K562 (cell line): Measurements from ENCODE around the gene GET4. TPM values are rescaled to one million over a fixed set of nuclear protein-coding genes. Genes with fewer than 3 reads are reported as not detected.

Experiments used
- ATAC-seq: fragments of 200-7000 bp; cut with Tn5 transposase; 3 replicates; pipeline ENCODE4 v1.9.1; 2020; ENCODE audit warnings: moderate library complexity
- BruUV-seq: library from RNA; stranded (reverse); fragments of 400-500 nt; replicated peaks from 2 replicates; lab custom pipeline; 2021; lab: Mats Ljungman, UMichigan
- CTCF ChIA-PET: fragments of 300-600 bp; formaldehyde crosslinking; extraction: SDS; loops from one replicate; lab custom pipeline; 2021; ENCODE audit warnings: low intra/inter-chr PET ratio; lab: Yijun Ruan, JAX
- POLR2A ChIA-PET: fragments of 300-600, 350-650 bp; sonication (Branson Sonifier 250); formaldehyde crosslinking; extraction: SDS; loops from one replicate; lab custom pipeline; 2021; ENCODE audit warnings: antibody characterized with exemption, inconsistent platforms; lab: Yijun Ruan, JAX
- DNase-seq, 4 experiments: peaks; one replicate each; pipeline versions ENCODE4 v3.0.0 to v3.0.0-alpha.2; 2011 to 2018; ENCODE audit warnings: low spot score in 3 of 4, mixed read lengths in 3 of 4; ENCODE audit errors: extremely low read depth in 1 of 4
- FAIRE-seq: peaks from 2 replicates; lab custom pipeline; 2011; peaks lifted over from hg19 to GRCh38; lab: Jason Lieb, UNC
- H2AFZ ChIP-seq: 2 replicates; pipeline ENCODE4 v1.6.0; 2011; ENCODE audit warnings: low read depth, low read length, control low read depth, inconsistent platforms
- H3K27ac ChIP-seq: fragments of 200-600 bp; 3 replicates; pipeline ENCODE4 v1.8.0; 2011; ENCODE audit warnings: low read depth, mild to moderate bottlenecking, control low read depth, inconsistent platforms, low read length, moderate library complexity, mixed read lengths; ENCODE audit errors: extremely low read depth
- H3K27me3 ChIP-seq, 2 experiments: fragments of 300-600 bp in 1 of 2; 2 replicates in 1 of 2; 3 replicates in 1 of 2; pipeline versions ENCODE4 v1.6.0 to v1.8.0; 2011; ENCODE audit warnings: inconsistent platforms in 2 of 2, low read length in 2 of 2, mild to moderate bottlenecking in 1 of 2, mixed read lengths in 1 of 2, moderate library complexity in 1 of 2; ENCODE audit not compliant: control insufficient read depth in 2 of 2, insufficient read depth in 2 of 2
- H3K36me3 ChIP-seq: fragments of 300-600 bp; 3 replicates; pipeline ENCODE4 v1.8.0; 2011; ENCODE audit warnings: mild to moderate bottlenecking, low read length, inconsistent platforms; ENCODE audit not compliant: control insufficient read depth, insufficient read depth
- H3K4me1 ChIP-seq, 2 experiments: fragments of 200-600 bp in 1 of 2; replicated peaks in 1 of 2; 2 replicates in 1 of 2; 3 replicates in 1 of 2; pipeline versions ENCODE4 v1.5.1 to v1.8.0; 2011; ENCODE audit warnings: inconsistent platforms in 2 of 2, low read length in 2 of 2, mild to moderate bottlenecking in 1 of 2, mixed read lengths in 1 of 2, moderate library complexity in 1 of 2; ENCODE audit not compliant: control insufficient read depth in 2 of 2, insufficient read depth in 2 of 2
- H3K4me2 ChIP-seq: 2 replicates; pipeline ENCODE4 v1.6.1; 2011; ENCODE audit warnings: low read length, control low read depth, inconsistent platforms, mixed read lengths; ENCODE audit not compliant: insufficient read depth
- H3K4me3 ChIP-seq: fragments of 200-600 bp; sonication (generic), shearing (Covaris generic); 2 replicates; pipeline ENCODE4 v1.5.1; 2016; ENCODE audit warnings: control low read depth, inconsistent platforms
- H3K79me2 ChIP-seq: fragments of 200-600 bp; 3 replicates; pipeline ENCODE4 v1.8.0; 2011; ENCODE audit warnings: low read length, inconsistent platforms; ENCODE audit not compliant: control insufficient read depth, insufficient read depth
- H3K9ac ChIP-seq, 2 experiments: 2 replicates each; pipeline versions ENCODE4 v1.6.0 to v1.6.1; 2011; ENCODE audit warnings: low read depth in 2 of 2, low read length in 2 of 2, control low read depth in 1 of 2, inconsistent platforms in 1 of 2, mild to moderate bottlenecking in 1 of 2, mixed read lengths in 1 of 2; ENCODE audit not compliant: insufficient read depth in 1 of 2
- H3K9me1 ChIP-seq: one replicate; pipeline ENCODE4 v1.6.0; 2011; ENCODE audit warnings: inconsistent platforms, mild to moderate bottlenecking, low read length, moderate library complexity; ENCODE audit not compliant: control insufficient read depth, insufficient read depth
- H3K9me3 ChIP-seq: replicated peaks from 2 replicates; pipeline ENCODE4 v1.5.1; 2011; ENCODE audit warnings: low read depth, low read length, inconsistent platforms; ENCODE audit not compliant: control insufficient read depth, insufficient read depth
- H4K20me1 ChIP-seq: replicated peaks from 2 replicates; pipeline ENCODE4 v1.6.1; 2011; ENCODE audit warnings: low read length, inconsistent platforms, mixed read lengths; ENCODE audit not compliant: control insufficient read depth, insufficient read depth
- CSDE1 ChIP-seq, 2 experiments: fragments of 450-650 bp; IDR thresholded peaks; 2 replicates each; pipeline ENCODE4 v1.6.1; 2016; ENCODE audit warnings: mild to moderate bottlenecking in 1 of 2
- IRF1 ChIP-seq: sonication (generic); formaldehyde crosslinking; IDR thresholded peaks from 2 replicates; pipeline ENCODE4 v1.8.0; 2022; ENCODE audit warnings: missing genetic modification reagents, mild to moderate bottlenecking, borderline replicate concordance
- MXI1 ChIP-seq: IDR thresholded peaks from 2 replicates; pipeline ENCODE4 v1.6.1; 2011; ENCODE audit warnings: low read depth, mild to moderate bottlenecking, improper control_type of control experiment, low read length
- POLR2G ChIP-seq: fragments of 200-400 bp; formaldehyde crosslinking; IDR thresholded peaks from 2 replicates; pipeline ENCODE4 v1.6.1; 2017; ENCODE audit warnings: low read depth, mild to moderate bottlenecking, antibody characterized with exemption, low read length, moderate library complexity
- POU5F1 ChIP-seq: fragments of 150-350 bp; IDR thresholded peaks from 2 replicates; pipeline ENCODE4 v1.6.1; 2014; ENCODE audit warnings: borderline replicate concordance, low read length, low read depth, mild to moderate bottlenecking; ENCODE audit not compliant: partially characterized antibody
- RBFOX2 ChIP-seq: fragments of 200-400 bp; formaldehyde crosslinking; IDR thresholded peaks from 2 replicates; pipeline ENCODE4 v1.6.1; 2017; ENCODE audit warnings: low read depth, mild to moderate bottlenecking, low read length, moderate library complexity
- ZNF165 ChIP-seq: fragments of 250-450 bp; sonication (Bioruptor Pico); IDR thresholded peaks from 2 replicates; pipeline ENCODE4 v1.4.0; 2020; ENCODE audit warnings: borderline replicate concordance
- ZNF3 ChIP-seq: fragments of 250-450 bp; sonication (Bioruptor Pico); IDR thresholded peaks from 2 replicates; pipeline ENCODE4 v1.5.0; 2021; ENCODE audit warnings: mild to moderate bottlenecking, moderate library complexity
- WGBS: fragments of 100-300 bp; shearing (Covaris generic); methylation state at CpG from one replicate; pipeline ENCODE4 v1.1.6; 2016; ENCODE audit warnings: low coverage, mixed read lengths; ENCODE audit not compliant: insufficient coverage; ENCODE audit errors: missing lambda C conversion rate; 5-methylcytosine and 5-hydroxymethylcytosine counted together
- in situ Hi-C: fragments of 300-500 bp; cut with MboI; formaldehyde crosslinking; loops from 4 replicates; pipeline ENCODE4 v1.15.0; 2018; ENCODE audit warnings: inconsistent platforms, mixed read lengths
- intact Hi-C: fragments of 100-400 bp; cut with micrococcal nuclease; formaldehyde crosslinking; loops from 2 replicates; pipeline ENCODE4 v1.14.2; 2022
- polyA plus RNA-seq, 8 experiments: library from polyadenylated mRNA; depleted of rRNA in 4 of 8; stranded (reverse) in 5 of 8; unstranded in 3 of 8; fragments of >200 nt; fragmentation: Nextera tagmentation in 2 of 8; fragmentation: Illumina TruSeq in 1 of 8; extraction: Ambion mirVana in 2 of 8; extraction: Trizol in 1 of 8; gene quantifications; 2 replicates each; pipeline versions ENCODE4 v1.2.1 to v1.2.3, GENCODE V29; 2011 to 2014; ENCODE audit warnings: inconsistent platforms in 1 of 8, missing spikeins in 1 of 8
- total RNA-seq, 7 experiments: library from RNA; depleted of rRNA in 6 of 7; stranded (reverse); fragments of >200 nt in 6 of 7; fragmentation: Illumina TruSeq in 2 of 7; extraction: Trizol in 2 of 7; gene quantifications; 2 replicates each; pipeline versions ENCODE4 v1.2.1 to v1.2.3, GENCODE V29; 2011 to 2021; ENCODE audit warnings: low replicate concordance in 1 of 7
- TF ChIP-seq, protein P1 (sequence below), 2 experiments: fragments of 450-650 bp; IDR thresholded peaks; 2 replicates each; pipeline ENCODE4 v1.6.1; 2018; ENCODE audit warnings: mild to moderate bottlenecking in 2 of 2, low read depth in 1 of 2; ENCODE audit not compliant: partially characterized antibody in 2 of 2

Gene GET4
- total and polyA plus RNA-seq, 9 of the 15 experiments (the other 6 are each of a cell fraction or from before 2014, with no cell fraction given) = 0.99 to 122 (median 40.4) TPM

- TF ChIP-seq, protein P1, sequence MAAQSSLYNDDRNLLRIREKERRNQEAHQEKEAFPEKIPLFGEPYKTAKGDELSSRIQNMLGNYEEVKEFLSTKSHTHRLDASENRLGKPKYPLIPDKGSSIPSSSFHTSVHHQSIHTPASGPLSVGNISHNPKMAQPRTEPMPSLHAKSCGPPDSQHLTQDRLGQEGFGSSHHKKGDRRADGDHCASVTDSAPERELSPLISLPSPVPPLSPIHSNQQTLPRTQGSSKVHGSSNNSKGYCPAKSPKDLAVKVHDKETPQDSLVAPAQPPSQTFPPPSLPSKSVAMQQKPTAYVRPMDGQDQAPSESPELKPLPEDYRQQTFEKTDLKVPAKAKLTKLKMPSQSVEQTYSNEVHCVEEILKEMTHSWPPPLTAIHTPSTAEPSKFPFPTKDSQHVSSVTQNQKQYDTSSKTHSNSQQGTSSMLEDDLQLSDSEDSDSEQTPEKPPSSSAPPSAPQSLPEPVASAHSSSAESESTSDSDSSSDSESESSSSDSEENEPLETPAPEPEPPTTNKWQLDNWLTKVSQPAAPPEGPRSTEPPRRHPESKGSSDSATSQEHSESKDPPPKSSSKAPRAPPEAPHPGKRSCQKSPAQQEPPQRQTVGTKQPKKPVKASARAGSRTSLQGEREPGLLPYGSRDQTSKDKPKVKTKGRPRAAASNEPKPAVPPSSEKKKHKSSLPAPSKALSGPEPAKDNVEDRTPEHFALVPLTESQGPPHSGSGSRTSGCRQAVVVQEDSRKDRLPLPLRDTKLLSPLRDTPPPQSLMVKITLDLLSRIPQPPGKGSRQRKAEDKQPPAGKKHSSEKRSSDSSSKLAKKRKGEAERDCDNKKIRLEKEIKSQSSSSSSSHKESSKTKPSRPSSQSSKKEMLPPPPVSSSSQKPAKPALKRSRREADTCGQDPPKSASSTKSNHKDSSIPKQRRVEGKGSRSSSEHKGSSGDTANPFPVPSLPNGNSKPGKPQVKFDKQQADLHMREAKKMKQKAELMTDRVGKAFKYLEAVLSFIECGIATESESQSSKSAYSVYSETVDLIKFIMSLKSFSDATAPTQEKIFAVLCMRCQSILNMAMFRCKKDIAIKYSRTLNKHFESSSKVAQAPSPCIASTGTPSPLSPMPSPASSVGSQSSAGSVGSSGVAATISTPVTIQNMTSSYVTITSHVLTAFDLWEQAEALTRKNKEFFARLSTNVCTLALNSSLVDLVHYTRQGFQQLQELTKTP (IDR thresholded peaks at IDR 0.05; ENCODE audit: low read depth in 1 of 2, partially characterized antibody in 2 of 2) = no peak
- TF ChIP-seq ZNF3 (CRISPR knock-in tag) (no peak), ZNF165 (CRISPR knock-in tag) (no peak)
Observed at GRCh38 chr7:877312-878232, 1.2 kb downstream of the GET4 start (continued).

- Histone ChIP-seq H3K27ac (no peak overlapping the region; the same call in 2 of the 3 replicates), H3K4me3 (no peak overlapping the region), H3K36me3 (peaks cover 53% of the 10 kb centered on the region; the same call in 2 of the 3 replicates), H4K20me1 (peaks cover 40% of the 10 kb centered on the region), H2AFZ (no peak overlapping the region), H3K9me3 (no peaks in the 10 kb centered on the region; the same call in 1 of the 2 replicates), H3K9ac (peak overlapping the region in 1 of 2 experiments; percentile 77; a peak in 2 of 4 replicates), H3K9me1 (no peaks in the 10 kb centered on the region), H3K4me2 (no peak overlapping the region), H3K4me1 (peaks cover 25 to 51% of the 10 kb centered on the region in 2 experiments), H3K27me3 (no peaks in the 10 kb centered on the region; a peak in 1 of 5 replicates), H3K79me2 (peaks cover 81% of the 10 kb centered on the region)
- in situ Hi-C loops (no loop called here), intact Hi-C loops (no loop called here)
- CTCF ChIA-PET = no interaction called here
- no peak for DNase-seq
- POLR2A ChIA-PET = interaction anchor here (1.0 kb wide), 1 partner anchor 62 kb away, joined by 3 read pairs; no protein-coding TSS in a partner anchor
- BruUV-seq = no TSS peak
- no peak for FAIRE-seq
- 95% methylated on average over 15 of the region's 15 CpGs for WGBS
- no peak for TF ChIP-seq CSDE1 (IDR thresholded peaks at IDR 0.05)
- no peak for TF ChIP-seq MXI1
- TF ChIP-seq RBFOX2 = peak; percentile 71
- TF ChIP-seq IRF1 (CRISPR knock-in tag) = no peak
- TF ChIP-seq POLR2G = peak; percentile 43; the same call in 1 of the 2 replicates
- TF ChIP-seq POU5F1 = no peak
- no peak for ATAC-seq
Observed at GRCh38 chr7:879093-879492, 2.7 kb downstream of the GET4 start.
